ENCODE measurements around the gene ZNF594.
"Not testable (repeated sequence)": the region's sequence is repeated elsewhere in the genome, so short reads cannot be mapped to it uniquely, and the experiment has no call there.

The ZNF594 gene

DNA sequence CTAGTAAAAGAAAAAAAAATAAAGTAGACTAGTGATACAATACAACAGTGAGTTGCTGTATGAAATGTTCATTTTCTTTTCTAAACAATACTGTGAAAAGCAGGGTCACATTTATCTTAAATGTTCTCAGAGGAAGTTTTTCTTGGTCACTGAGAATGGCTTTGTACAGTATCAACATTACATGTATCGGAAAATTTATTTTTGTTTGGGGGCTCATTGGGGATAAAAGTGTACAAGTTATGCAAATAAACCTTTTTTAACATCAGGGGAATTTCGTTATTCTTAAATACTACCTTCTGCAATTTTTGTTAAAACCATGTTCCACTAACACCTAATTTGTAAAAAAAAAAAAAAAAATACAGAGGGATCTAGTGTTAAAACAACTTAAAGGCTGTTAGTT is 8.7 kb upstream of the ZNF594 start:
- DNase-seq: no peak

DNA sequence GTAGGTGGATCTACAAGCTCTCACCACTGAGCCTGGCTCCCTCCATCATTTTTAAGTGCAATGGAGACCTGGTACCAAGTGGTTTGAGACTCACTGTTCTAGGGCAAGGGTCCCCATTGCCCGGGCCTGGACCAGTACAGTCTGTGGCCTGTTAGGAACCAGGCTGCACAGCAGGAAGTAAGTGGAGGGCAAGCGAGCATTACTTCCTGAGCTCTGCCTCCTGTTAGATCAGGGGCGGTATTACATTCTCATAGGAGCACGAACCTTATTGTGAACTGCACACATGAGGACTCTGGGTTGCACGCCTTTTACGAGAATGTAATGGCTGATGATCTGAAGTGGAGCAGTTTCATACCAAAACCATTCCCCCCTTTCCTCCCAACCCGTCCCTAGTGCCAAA is 6.8 kb upstream of the ZNF594 start:
- no peak for DNase-seq

DNA sequence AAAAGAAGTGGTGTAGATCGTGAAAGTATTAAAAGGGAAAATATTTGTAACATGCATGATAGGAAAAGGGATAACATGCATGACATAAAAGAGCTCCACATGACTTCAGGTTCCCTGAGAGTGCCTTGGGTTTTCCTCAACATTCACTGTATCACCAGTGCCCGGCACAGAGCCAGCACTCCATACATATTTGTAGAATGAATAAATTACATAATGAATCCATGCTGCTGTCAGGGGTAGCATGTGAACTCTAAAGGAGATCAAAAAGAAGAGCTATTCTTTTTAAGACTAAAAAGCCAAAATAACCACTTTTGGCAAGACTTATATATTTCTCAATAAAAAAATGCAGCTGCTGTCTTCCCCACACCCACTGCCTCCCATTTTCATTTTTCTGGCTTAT is 2.7 kb upstream of the ZNF594 start:
- no peak for DNase-seq

DNA sequence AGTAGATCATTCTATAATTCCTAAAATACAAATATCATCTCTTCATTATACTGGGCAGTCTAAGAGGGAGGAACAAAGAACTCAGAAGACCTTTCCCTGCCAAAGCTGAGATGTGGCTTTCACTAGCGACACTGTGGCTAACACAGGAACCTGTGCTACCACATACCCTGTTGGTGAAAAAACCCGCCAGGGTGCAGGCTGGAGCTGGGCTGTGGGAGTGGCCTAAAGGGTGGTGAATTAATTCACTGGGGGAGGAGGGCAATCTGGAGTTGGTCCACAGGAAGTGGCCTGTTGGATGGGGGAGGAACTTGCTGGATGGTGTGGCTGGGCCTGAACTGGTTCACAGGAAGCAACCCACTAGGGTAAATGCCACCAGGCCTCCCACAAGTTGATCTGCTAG is 7.4 kb downstream of the ZNF594 start:
- no peak for DNase-seq

DNA sequence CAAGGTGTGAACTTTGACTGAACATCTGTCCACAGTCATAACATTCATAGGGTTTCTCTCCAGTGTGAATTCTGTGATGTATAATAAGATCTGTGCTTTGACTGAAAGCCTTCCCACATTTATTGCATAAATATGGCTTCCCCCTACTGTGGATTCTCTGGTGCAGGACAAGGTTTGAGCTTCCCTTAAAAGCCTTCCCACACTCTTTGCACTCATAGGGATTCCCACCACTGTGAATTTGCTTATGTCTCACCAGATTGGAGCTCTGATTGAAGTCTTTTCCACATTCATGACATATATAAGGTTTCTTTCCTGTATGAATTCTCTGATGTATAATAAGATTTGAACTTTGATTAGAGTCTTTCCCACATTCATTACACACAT is 8.3 kb downstream of the ZNF594 start:
- DNase-seq: no peak

- no peak for DNase-seq
These were observed 8.9 kb downstream of the ZNF594 start for GRCh38 chr17:5182597-5183409.

- DNase-seq: no peak
These were observed 10.0 kb downstream of the ZNF594 start for GRCh38 chr17:5181509-5182305.

DNA sequence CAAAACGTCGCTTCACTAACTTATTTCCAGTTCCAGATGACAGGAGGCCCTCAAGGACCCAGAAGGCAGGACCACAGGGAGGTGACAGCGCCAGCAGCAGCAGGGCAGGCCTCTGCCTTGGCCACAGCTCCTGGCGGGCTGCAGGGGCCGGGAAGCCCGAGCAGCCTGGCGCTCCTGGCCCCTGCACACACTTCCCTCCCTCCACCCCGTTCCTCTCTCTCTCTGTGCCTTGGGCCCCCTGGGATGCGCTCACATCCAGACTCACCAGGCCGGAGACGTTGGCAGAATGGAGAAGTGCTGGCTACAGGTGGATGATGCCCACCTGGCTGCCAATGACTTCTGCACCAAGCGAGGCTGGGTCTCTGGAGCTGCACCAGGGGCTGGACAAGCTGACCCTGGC is 12.7 kb downstream of the ZNF594 start:
- DNase-seq: no peak

DNA sequence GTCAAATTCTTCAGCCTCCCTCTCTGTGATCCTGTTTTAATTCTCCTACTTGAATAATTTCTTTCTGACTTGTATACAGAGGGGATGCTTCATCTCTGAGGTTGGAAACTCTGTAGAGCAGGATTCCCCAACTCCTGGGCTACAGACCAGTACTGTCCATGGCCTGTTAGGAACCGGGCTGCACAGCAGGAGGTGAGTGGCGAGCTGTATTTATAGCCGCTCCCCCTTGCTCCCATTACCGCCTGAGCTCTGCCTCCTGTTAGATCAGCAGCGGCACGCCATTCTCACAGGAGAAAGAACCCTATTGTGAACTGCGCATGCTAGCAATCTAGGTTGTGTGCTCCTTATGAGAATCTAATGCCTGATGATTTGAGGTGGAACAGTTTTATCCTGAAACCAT is 16.6 kb downstream of the ZNF594 start:
- not testable (repeated sequence) for DNase-seq

GRCh38 chr17:5165791-5166564 is 25.7 kb downstream of the ZNF594 start:
- not testable (repeated sequence) for DNase-seq

DNA sequence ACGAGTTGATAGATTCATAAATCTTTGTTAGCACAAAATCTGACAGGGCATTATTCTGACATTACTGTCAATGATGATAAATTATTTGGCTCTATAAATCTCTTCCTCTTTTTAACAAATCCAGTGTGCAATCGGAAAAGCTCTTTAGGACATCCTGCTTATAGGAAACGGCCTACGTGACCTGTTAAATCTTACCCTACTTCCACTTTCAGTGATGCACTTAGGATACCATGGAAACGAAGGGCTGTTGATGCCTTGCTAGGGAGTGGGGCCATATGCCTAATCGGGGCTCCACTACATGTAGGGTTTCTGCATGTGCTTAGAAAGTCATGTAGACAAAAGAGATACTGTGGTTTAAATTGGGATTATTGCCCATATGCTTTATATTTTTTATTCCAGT is 27.2 kb downstream of the ZNF594 start:
- no peak for DNase-seq

DNA sequence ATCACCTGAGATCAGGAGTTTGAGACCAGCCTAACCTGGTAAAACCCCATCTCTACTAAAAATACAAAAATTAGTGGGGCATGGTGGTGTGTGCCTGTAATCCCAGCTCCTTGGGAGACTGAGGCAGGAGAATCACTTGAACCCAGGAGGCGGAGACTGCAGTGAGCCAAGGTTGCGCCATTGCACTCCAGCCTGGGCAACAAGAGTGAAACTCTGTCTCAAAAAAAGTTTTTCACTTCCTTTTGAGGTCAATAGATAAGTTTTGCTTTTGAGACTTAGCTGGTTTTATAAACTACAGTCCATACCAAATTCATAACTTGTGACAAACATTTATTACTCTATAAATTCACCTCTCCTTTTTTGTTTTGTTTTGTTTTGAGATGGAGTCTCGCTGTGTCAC is 29.9 kb downstream of the ZNF594 start:
- not testable (repeated sequence) for DNase-seq

DNA sequence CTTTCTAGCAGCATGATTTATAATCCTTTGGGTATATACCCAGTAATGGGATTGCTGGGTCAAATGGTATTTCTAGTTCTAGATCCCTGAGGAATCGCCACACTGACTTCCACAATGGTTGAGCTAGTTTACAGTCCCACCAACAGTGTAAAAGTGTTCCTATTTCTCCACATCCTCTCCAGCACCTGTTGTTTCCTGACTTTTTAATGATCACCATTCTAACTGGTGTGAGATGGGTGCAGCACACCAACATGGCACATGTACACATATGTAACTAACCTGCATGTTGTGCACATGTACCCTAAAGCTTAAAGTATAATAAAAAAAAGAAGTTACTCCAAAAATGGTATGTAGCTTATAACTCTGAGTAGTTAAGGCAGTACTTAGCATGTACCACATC is 31.0 kb downstream of the ZNF594 start:
- not testable (repeated sequence) for DNase-seq

- not testable (repeated sequence) for DNase-seq
These were observed 45.5 kb downstream of the ZNF594 start for GRCh38 chr17:5146122-5146521.

- DNase-seq: not testable (repeated sequence)
These were observed 48.8 kb downstream of the ZNF594 start for GRCh38 chr17:5142877-5143276.

GRCh38 chr17:5139458-5139732 is 52.3 kb downstream of the ZNF594 start:
- no peak for DNase-seq

GRCh38 chr17:5138616-5139457 is 52.8 kb downstream of the ZNF594 start:
- no peak for DNase-seq

- DNase-seq: not testable (repeated sequence)
These were observed 53.5 kb downstream of the ZNF594 start for GRCh38 chr17:5138198-5138544.

- DNase-seq: not testable (repeated sequence)
These were observed 54.0 kb downstream of the ZNF594 start for GRCh38 chr17:5137511-5138197.

- not testable (repeated sequence) for DNase-seq
These were observed 54.9 kb downstream of the ZNF594 start for GRCh38 chr17:5136580-5137412.
